Mucosa of stomach (tissue), 1 donor: ENCODE measurements around the gene IDH3G.

Experiments
- H3K27me3 ChIP-seq: one replicate; pipeline ENCODE4 v1.7.0; 2013; ENCODE audit warnings: mild to moderate bottlenecking, low read length; ENCODE audit not compliant: control insufficient read depth, insufficient read depth
- H3K36me3 ChIP-seq: one replicate; pipeline ENCODE4 v1.7.0; 2013; ENCODE audit warnings: low read length; ENCODE audit not compliant: control insufficient read depth, insufficient read depth
- H3K4me1 ChIP-seq: one replicate; pipeline ENCODE4 v1.7.0; 2013; ENCODE audit warnings: mild to moderate bottlenecking, low read length; ENCODE audit not compliant: control insufficient read depth, insufficient read depth
- H3K4me3 ChIP-seq: one replicate; pipeline ENCODE4 v1.7.0; 2013; ENCODE audit warnings: low read length
- H3K9ac ChIP-seq: one replicate; pipeline ENCODE4 v1.7.0; 2013; ENCODE audit warnings: mild to moderate bottlenecking, low read length, moderate library complexity
- H3K9me3 ChIP-seq: one replicate; pipeline ENCODE4 v1.7.0; 2013; ENCODE audit warnings: mild to moderate bottlenecking, low read length, moderate library complexity; ENCODE audit not compliant: control insufficient read depth
- donor health status: Pancreatic carcinoma.

Gene IDH3G

DNA sequence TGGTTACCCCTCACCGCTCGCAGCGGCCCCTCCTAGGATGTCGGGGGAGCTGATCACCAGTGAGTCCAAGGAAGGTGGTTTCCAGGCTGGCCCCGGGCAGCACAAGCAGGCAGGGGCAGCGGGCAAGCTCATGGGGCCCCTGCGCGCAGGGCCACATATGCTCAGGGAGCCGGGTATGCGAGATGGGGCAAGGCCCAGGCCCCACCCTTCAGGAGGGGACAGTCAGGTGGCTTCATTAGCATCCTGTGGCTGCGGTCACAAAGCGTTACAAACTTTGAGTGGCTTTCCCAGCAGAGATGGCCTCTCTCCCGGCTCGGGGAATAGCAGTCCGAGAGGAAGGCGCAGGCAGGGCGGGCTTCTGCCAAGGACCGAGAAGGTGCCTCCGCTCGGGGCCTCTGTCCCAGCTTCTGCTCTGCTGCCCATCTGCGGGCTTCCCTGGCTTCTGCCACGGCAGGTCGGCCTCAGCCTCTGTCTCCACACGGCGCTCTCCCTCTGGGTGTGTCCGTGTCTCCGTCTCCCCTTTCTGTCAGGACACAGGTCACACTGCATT is 56.0 kb downstream of the IDH3G start:
- H3K36me3 ChIP-seq = no peaks in the 10 kb centered on the region
- no peaks in the 10 kb centered on the region for H3K27me3 ChIP-seq
- no peak overlapping the region for H3K9ac ChIP-seq
- no peak overlapping the region for H3K4me3 ChIP-seq
- no peaks in the 10 kb centered on the region for H3K4me1 ChIP-seq
- no peaks in the 10 kb centered on the region for H3K9me3 ChIP-seq

DNA sequence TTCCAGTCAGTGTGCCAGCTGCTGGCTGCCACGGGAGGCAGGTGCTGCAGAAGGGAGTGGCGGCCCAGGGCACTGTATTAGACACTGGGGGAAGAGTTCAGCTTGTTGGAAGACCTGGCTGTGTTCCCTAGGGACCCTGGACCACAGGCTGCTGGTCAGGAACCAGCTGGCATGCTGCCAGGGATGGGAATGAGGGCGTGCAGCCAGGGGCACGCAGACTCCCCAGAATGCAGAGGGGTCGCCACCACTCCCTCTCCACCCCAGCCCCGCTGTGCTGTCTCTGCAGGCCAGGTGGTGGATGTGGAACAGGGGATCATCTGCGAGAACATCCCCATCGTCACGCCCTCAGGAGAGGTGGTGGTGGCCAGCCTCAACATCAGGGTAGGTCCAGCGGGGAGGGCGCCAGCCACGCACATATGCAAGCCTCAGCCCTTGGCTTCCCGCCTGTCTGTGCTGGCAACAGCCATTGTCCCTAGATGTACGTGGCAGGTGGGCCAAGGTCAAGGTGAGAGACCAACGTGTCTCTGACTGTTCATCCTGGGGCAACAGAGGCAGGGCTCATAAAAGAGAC is 57.2 kb downstream of the IDH3G start:
- no peaks in the 10 kb centered on the region for H3K4me1 ChIP-seq
- no peaks in the 10 kb centered on the region for H3K9me3 ChIP-seq
- no peaks in the 10 kb centered on the region for H3K27me3 ChIP-seq
- H3K4me3 ChIP-seq = no peak overlapping the region
- no peaks in the 10 kb centered on the region for H3K36me3 ChIP-seq
- H3K9ac ChIP-seq = no peak overlapping the region

DNA sequence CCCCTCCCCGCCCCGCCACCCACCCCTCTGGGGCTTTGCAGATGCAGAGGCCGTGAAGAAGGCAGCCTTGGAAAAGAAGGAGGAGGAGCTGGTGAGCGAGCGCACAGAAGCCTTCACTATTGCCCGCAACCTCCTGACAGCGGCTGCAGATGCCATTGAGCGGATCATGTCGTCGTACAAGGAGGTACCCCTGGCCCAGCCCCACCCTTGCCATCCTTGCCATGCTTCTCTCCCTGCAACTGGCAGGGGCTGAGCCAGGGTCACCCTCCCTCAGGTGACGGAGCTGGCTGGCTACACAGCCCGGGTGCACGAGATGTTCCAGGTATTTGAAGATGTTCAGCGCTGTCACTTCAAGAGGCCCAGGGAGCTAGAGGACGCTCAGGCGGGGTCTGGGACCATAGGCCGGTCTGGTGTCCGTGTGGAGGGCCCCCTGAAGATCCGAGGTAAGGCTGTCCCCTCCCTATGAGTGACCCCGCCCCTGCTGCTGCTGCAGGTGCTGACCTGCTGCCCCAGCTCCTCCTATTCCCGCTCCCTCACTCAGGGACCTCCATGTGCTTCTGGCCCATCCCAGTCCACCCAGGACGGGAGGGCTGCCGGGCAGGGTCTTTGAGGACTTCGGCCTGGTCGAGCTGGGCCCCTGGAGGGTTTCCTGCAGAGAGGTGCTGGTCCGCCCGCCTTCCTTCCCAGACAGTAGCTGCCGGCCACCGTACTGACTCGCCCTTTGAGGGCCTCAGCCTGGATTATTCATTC is 57.9 kb downstream of the IDH3G start:
- Histone ChIP-seq H3K4me1 (no peaks in the 10 kb centered on the region), H3K36me3 (no peaks in the 10 kb centered on the region), H3K9ac (no peak overlapping the region), H3K4me3 (no peak overlapping the region), H3K9me3 (no peaks in the 10 kb centered on the region), H3K27me3 (no peaks in the 10 kb centered on the region)
